ENCODE measurements around the gene FHDC1. TPM values are rescaled to one million over a fixed set of nuclear protein-coding genes. Genes with fewer than 3 reads are reported as not detected.

The FHDC1 gene
- total RNA-seq, 1 donor from 2014 or later: 42.0 TPM

DNA sequence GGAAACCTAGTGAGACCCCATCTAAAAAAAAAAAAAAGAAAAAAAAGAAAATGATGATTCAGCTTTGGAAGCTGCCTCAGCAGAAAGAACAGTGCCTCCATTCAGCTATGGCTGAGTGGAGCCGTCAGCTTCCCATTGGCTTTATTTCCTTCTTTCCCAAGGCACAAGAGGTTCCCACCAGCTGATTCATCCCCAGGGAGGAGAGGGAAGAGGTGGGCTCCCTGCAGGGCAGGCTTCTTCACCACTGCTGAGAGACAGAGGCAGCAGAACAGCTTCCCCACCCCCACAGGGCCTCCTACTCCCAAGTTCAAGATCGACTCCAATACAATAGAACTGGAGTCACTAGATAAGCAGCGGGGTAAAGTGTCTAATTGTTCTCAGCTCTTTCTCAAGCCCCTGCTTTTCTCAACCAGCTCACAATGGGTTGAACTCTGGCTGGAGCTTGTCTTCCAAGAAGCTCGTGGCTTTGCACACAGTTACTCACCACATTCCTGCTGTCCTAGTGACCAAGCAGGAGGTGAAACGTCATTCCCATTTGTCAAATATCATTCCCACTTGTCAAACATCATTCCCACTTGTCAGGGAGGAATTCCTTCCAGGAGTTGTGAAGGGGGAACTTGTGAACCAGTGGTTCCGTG, 47.8 kb downstream of the FHDC1 start:
- Mint-ChIP-seq H3K9me3 (ENCODE audit: unreplicated experiment) (peaks cover 2% of the 10 kb centered on the region), H3K27me3 (ENCODE audit: unreplicated experiment) (peaks cover 1% of the 10 kb centered on the region), H3K4me3 (ENCODE audit: unreplicated experiment) (no peak overlapping the region), H3K27ac (ENCODE audit: unreplicated experiment) (no peak overlapping the region), H3K4me1 (ENCODE audit: low read depth, unreplicated experiment) (peaks cover 12% of the 10 kb centered on the region), H3K36me3 (ENCODE audit: unreplicated experiment) (no peaks in the 10 kb centered on the region)
- TF ChIP-seq, protein P1, sequence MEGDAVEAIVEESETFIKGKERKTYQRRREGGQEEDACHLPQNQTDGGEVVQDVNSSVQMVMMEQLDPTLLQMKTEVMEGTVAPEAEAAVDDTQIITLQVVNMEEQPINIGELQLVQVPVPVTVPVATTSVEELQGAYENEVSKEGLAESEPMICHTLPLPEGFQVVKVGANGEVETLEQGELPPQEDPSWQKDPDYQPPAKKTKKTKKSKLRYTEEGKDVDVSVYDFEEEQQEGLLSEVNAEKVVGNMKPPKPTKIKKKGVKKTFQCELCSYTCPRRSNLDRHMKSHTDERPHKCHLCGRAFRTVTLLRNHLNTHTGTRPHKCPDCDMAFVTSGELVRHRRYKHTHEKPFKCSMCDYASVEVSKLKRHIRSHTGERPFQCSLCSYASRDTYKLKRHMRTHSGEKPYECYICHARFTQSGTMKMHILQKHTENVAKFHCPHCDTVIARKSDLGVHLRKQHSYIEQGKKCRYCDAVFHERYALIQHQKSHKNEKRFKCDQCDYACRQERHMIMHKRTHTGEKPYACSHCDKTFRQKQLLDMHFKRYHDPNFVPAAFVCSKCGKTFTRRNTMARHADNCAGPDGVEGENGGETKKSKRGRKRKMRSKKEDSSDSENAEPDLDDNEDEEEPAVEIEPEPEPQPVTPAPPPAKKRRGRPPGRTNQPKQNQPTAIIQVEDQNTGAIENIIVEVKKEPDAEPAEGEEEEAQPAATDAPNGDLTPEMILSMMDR (IDR thresholded peaks at IDR 0.05; ENCODE audit: partially characterized antibody, unreplicated experiment): no peak
- DNase-seq: no peak

DNA sequence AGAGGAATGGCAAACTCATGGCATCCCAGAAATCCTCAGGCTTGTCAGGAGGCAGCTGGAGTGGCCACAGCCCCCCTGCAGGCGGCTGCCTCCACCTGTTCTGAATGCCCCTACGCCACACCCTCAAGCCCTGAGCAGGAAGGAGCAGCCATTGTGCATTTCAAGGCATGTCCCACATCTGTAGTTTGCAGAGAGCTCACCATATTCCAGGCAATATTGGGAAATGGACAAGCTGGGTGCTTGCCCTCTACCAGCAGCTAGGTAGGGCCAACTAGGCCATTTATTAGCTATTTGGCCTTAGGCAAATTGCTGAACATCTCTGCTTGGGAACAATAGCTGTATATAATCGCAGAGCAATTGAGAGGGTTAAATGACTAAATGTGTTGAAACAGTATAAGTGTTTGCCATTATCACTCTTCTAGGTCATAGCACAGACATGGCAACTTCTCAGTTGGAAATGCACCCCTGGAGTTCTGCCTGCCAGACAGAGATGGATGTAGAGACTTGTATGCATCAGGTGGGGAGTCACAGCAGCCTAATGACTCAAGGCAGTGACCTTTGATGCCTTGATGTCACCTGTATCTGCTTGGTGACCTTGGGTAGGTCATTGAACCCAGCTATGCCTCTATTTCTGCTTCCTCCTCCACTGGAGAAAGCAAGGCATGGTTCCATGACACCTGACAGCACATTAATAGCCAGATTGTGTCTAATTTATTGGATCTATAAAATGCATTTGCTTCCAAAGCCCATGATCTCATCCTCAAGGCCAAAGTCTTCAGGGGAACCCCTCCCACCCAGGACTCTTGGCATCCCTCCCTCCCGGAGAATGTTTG, 52.8 kb downstream of the FHDC1 start:
- no peak overlapping the region for H3K4me3 Mint-ChIP-seq (ENCODE audit: unreplicated experiment)
- H3K4me1 Mint-ChIP-seq (ENCODE audit: low read depth, unreplicated experiment): peaks cover 34% of the 10 kb centered on the region
- TF ChIP-seq, protein P1 (IDR thresholded peaks at IDR 0.05; ENCODE audit: partially characterized antibody, unreplicated experiment): no peak
- H3K9me3 Mint-ChIP-seq (ENCODE audit: unreplicated experiment): peaks cover 8% of the 10 kb centered on the region
- DNase-seq: no peak
- no peak overlapping the region for H3K27ac Mint-ChIP-seq (ENCODE audit: unreplicated experiment)
- no peaks in the 10 kb centered on the region for H3K36me3 Mint-ChIP-seq (ENCODE audit: unreplicated experiment)
- peaks cover 9% of the 10 kb centered on the region for H3K27me3 Mint-ChIP-seq (ENCODE audit: unreplicated experiment)

DNA sequence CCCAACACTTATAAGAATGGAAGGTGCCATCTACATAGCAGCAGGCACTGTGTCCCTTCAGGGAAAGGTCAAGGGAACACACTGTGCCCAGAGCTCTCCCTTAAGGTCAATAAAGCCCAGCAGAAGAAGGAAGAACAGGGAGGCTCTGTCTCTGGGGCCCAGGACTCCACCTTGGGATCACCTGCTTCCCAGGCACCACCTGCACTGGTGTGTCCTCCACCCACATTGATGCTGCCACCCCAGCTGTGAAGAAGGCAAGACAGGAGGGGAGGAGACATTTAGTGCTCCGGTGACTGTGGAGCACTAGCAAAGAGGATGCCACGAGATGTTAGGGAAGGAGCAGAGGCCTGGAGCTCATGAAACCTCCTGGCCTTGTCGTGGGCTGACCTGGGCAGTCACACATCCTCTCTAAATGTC, 53.4 kb downstream of the FHDC1 start:
- TF ChIP-seq, protein P1 (IDR thresholded peaks at IDR 0.05; ENCODE audit: partially characterized antibody, unreplicated experiment): no peak
- Mint-ChIP-seq H3K36me3 (ENCODE audit: unreplicated experiment) (no peaks in the 10 kb centered on the region), H3K4me1 (ENCODE audit: low read depth, unreplicated experiment) (peaks cover 36% of the 10 kb centered on the region), H3K27ac (ENCODE audit: unreplicated experiment) (no peak overlapping the region), H3K4me3 (ENCODE audit: unreplicated experiment) (no peak overlapping the region), H3K9me3 (ENCODE audit: unreplicated experiment) (peaks cover 9% of the 10 kb centered on the region), H3K27me3 (ENCODE audit: unreplicated experiment) (peaks cover 9% of the 10 kb centered on the region)
- DNase-seq: no peak

DNA sequence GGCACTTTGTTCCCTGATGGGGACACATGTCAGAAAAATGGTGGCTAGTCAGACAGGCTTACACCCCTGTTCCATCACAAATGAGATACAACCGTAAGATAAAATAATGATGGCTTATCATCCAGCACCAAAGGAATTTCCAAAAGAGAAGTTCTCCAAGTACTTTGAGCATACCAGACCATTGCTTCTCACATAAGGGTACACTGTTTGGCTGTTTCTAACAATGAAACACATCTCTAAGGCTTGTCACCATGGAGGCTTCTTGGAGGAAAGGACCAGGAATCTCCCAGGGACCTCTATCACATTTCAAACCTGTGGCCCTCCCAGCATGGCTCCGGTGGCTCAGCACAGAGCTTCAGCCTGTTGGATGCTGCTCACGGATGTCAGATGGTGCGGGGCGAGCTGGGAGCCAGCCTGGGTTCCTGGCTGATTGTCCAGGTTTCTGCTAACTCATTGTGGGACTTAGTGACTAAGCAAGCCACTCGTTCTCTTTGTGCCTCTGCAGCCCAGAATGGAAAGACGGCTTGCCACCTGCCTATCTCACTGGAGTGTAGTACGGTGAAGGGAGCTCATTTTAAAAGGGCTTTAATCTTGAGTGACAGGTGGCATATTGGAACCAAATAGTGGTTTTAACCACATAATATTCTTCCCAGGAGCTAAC, 54.5 kb downstream of the FHDC1 start:
- peaks cover 11% of the 10 kb centered on the region for H3K9me3 Mint-ChIP-seq (ENCODE audit: unreplicated experiment)
- peak overlapping the region; percentile 72 for H3K27ac Mint-ChIP-seq (ENCODE audit: unreplicated experiment)
- TF ChIP-seq, protein P1 (IDR thresholded peaks at IDR 0.05; ENCODE audit: partially characterized antibody, unreplicated experiment): no peak
- peaks cover 46% of the 10 kb centered on the region for H3K4me1 Mint-ChIP-seq (ENCODE audit: low read depth, unreplicated experiment)
- H3K27me3 Mint-ChIP-seq (ENCODE audit: unreplicated experiment): peaks cover 11% of the 10 kb centered on the region
- H3K36me3 Mint-ChIP-seq (ENCODE audit: unreplicated experiment): no peaks in the 10 kb centered on the region
- H3K4me3 Mint-ChIP-seq (ENCODE audit: unreplicated experiment): peak overlapping the region; percentile 25
- no peak for DNase-seq
